Measurements from ENCODE around the gene DNAH17.
A peak's percentile ranks its signal among the peaks of the same experiment; 100 is the strongest.
"Not testable (repeated sequence)": the region's sequence is repeated elsewhere in the genome, so short reads cannot be mapped to it uniquely, and the experiment has no call there.

The DNAH17 gene

GRCh38 chr17:78474614-78475146 lies 102.5 kb downstream of the DNAH17 start:
- DNase-seq, result peak; percentile 41

- DNase-seq, result no peak
These were observed 103.1 kb downstream of the DNAH17 start for GRCh38 chr17:78473951-78474613.

DNA sequence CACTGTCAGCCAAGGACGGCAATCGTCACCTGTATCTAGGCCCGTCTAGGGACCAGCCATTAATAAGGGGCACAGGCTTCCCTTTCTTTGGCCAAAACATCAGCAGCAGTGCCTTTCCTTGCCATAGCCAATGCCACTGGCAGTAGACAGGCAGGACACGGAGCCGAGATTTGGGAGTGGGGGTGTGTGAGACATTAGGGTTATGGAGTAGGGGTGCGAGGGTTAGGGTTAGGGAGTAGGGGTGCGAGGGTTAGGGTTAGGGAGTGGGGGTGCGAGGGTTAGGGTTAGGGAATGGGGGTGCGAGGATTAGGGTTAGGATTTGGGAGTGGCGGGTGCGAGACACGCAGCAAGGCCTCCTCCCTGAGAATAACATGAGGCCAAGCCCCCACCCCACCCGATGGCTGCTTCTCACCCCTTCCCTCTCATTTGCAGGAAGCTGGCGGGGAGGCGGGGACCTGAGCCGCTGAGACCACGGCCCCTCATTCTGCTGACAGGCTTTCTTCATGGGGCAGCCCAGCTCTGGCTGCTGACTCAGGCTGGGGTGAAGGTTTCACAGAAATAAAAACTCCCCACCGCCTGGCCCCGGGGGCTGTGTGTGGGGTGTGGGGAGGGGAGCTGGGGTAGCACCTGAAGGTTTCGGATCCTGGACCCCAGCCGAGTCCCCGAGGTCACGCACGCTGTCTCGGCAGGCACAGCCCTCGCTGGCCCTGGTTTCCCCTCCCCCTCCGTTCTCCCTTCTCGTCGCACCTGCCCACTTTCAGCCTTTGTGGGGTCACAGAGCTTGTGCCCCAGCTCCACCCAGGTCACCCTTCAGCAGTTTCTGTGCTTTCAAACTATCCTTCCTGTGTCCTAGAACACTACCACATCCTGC lies 104.9 kb downstream of the DNAH17 start:
- no peak for DNase-seq

DNA sequence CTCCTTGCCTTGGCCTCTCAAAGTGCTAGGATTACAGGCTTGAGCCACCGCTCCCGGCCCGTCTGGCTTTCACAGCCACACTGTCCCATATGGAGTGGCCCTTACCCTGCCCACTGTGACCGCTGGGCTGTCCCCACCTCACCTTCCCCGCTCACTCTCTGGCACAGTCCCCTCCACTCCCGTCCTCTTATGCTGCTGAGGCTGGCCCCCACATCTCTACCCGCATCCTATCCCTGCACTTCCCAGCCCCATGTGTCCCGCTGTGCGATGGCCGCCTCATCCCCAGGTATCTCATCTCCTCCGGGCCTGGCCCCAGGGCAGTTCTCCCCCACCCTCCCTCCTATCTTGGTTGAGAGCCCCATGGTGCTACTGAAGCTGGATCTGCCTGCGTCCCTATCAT lies 105.6 kb downstream of the DNAH17 start:
- no peak for DNase-seq

GRCh38 chr17:78469443-78469842 lies 107.8 kb downstream of the DNAH17 start:
- DNase-seq, result no peak

- DNase-seq, result no peak
These were observed 108.8 kb downstream of the DNAH17 start for GRCh38 chr17:78468366-78468765.

DNA sequence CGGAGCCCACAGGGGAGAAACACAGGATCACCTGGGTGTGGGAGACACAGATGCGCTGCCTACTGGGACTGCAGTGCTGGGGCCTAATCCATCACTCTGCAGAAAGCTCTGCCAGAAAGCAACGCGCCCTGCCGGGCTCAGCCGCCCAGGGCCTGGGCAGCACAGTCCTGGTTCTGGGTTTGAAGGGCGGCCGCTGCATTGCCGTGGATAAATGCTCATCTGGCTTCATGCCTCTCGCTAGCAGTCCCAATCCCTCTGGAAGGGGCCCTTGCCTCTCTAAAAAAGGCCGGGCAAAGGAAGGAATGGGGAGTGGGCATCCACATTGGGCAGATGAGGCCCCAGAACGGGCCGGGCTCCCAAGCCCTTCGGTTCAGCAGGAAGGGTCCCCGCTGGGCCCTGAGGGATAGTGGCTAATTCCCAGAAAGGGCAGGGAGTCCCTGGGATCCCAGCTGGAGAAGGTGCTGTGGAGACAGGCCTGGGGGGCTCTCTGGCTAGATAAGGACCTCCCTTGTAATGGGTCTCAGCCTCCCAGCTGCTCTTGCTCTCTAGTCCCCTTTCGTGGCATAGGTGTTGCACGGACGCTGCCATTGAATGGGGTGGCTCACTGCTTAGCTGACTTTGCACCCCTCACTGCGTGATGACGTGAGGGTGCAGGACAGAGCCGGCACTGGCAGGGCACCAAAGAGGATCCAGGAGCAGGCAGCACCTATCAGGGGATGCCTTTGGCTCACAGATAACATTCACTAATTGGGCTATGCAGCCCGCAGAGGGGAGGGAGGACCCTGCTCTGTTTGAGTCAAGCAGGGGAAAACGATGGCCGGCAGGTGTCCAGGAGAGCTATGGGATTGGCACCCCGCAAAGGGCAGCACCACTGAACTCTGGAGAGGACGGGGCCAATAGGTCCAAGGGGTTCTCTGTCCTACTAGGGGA lies 110.1 kb downstream of the DNAH17 start:
- no peak for DNase-seq

DNA sequence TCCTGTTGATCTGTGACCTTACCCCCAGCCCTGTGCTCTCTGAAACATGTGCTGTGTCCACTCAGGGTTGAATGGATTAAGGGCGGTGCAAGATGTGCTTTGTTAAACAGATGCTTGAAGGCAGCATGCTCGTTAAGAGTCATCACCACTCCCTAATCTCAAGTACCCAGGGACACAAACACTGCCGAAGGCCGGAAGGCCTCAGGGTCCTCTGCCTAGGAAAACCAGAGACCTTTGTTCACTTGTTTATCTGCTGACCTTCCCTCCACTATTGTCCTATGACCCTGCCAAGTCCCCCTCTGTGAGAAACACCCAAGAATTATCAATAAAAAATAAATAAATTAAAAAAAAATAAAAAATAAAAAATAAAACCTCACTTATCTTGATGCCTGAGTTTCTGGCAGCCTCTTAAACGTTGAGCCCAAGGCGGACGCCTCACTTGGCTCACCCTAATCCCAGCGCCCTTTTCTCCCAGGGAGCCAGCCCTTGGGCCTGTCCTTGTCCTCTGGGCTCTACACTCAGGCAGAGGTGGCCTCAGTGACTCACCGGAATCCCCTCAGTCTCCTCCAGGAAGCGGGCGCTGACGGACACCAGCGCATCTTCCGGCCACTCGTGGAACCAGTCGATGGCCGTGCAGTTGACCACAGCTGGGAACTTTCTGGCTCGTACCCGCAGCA lies 110.9 kb downstream of the DNAH17 start:
- not testable (repeated sequence) for DNase-seq

DNA sequence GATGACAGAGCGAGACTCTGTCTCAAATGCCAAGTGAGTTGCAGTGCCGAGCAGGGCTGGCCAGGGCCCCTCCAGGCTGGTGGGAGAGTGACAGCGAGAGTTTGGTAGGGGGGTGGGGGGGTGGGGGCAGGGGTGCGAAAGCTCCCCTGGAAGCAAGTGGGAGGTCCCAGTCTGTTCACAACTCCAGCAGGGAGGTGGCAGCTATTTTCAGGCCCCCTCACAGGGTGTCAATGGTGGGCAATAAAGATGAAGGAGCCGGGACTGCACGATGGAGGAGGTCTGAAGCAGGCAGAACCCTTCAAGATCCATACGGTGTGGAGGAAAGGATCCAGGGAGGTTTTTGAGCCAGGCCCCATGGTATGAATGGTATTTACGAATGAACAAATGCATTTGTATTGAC lies 115.0 kb downstream of the DNAH17 start:
- DNase-seq, result no peak

- no peak for DNase-seq
These were observed 115.5 kb downstream of the DNAH17 start for GRCh38 chr17:78461799-78462053.

DNA sequence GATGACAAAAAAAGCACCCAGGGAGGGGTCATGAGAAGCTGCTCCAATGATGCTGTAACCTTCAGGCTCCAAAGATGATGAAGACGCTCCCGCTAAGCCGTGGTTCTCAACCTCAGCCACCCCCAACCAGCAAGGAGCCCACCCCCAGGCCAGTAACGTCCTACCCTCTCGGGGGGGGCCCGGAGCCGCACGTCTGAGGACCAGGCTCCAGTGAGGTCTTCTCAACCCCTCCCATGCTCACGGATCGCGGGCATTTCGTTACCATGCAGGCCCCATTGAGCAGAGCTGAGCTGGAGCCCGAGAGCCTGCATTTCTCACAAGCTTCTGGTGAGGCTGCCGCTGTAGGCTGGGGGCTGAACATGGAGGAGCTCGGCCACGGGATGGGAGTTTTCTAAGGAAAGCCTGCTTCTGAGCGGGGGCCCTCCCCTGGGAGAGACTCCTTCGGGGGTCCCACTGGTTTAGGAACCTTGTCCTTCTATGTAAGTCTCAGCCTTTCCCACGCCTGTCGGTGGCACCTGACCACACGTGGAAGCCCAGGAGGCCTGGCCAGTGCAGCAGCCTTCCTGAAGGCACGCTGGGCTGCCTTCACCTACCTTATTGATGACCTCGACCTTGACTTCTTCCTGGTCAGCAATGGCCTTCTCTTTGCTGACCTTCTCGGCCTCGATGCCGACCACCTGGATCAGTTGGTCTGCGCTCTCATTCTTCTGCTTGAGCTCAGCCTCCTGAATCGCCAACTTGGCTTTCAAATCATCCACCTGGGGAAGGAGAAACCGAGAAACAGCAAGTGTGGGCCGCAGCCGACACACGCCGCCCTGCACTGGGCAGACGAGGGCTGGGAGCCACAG lies 116.0 kb downstream of the DNAH17 start:
- DNase-seq, result no peak

- DNase-seq, result no peak
These were observed 117.0 kb downstream of the DNAH17 start for GRCh38 chr17:78460176-78460675.

GRCh38 chr17:78459696-78460095 lies 117.5 kb downstream of the DNAH17 start:
- no peak for DNase-seq

DNA sequence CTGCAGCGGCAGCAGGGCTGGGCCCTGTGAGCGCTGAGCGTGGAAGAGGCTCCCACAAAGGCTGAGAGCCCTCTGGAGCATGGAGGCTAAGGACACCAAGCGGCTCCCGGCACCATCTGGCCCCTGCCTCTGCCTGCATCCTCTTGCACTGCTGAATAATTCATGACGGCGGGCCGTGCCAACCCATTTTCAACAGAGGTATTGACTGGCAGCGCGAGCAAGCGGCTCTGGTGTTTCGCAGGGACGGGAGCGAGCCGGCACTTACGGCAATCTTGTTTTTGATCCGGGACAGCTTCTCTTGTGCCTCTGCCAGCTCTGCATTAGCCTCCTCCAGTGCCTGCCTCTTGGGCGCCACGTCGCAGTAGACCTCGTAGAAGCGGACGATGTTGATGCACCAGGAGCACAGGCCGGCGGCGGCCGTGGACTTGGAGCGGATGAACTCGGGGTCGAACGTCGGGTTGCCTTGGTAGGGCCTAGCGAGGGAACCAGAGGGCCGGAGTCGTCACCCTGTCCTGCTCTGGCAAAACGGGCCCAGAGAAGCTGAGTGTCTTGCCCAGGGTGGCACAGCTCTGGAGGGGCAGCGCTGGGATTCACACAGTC lies 118.4 kb downstream of the DNAH17 start:
- DNase-seq, result no peak

DNA sequence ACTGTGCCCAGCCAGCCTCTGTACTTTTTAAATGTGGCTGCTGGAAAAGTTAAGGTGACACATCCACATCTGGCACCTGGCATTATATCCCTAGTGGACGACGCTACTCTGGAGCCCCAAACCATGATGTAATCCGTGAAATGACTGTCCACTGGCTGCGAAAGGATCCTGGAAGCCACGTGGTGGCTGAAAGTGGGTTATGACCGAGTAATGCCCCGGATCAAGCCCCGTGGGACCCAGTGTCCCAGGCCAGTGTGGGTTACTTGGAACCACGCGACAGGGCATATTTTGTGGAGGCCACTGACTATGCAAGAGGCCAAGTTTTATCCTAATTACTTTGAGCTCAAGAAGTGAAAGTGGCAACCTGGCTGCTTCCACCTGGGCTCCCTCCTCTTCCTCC lies 119.1 kb downstream of the DNAH17 start:
- DNase-seq, result no peak

DNA sequence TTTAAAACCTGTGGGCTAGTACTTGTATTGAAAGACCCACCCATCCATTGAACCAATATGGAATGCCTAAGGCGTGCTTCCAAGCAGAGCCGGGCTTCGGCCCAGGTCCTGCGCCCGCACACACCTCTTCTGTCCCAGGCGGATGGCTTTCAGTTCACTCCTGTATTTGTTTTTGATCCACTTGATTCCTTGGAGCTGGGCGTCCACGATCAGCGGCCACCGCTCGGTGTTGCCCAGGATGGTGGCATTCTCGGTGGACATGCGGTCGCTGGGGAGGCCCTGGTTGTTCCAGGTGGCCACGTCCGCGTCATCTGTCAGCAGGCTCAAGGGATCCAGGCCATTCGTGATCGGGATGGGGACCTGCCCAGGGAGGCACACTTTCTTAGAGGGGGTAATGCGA lies 122.8 kb downstream of the DNAH17 start:
- DNase-seq, result no peak

DNA sequence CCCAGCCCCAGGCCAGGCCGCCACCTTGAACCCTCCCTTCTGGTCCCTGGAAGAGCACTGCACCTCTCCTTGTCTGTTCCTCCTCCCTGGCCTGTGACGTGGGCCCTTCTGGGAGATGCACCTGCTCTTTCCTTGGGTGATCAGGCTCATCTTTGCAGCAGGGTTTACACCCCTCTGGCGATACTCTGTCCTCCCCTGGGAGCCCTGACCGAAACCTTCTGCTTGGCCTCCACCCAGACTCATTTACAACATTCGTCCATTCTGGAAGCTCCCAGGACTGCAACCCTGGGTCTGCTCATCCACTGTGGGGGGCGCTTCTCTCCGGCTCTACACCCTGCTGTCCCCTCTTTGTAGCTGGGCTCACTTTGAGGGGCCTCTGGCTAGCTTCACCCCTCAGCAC lies 125.4 kb downstream of the DNAH17 start:
- DNase-seq, result no peak

GRCh38 chr17:78450696-78451345 lies 126.4 kb downstream of the DNAH17 start:
- no peak for DNase-seq

DNA sequence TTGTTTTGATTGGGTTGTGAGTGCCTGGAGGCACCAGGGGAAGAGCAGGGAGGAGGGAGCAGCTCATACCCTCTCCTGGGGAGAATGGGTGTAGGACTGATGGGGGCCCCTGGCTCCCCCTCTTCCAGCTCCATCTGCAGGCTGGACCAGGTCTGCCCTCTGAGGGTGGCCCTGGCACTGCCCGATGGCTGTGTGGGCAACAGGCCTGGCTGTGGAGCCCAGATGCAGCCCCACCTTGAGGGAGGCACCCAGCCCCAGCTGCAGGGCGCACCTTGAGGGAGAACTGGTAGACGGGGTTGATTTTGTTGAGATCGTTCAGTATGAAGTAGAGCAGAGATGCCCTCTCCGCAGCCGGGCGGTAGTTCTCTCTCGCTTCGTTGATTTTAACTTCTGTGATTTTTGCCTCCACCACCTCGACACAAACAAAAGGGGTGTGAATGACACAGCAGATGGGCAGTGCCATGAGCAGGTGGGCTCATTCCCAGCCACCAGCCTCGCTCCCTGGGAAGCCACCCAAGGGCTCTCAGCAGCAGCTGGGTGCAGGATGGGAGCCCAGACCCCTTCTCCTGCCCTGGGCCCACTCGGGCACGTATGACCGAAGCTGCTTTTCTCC lies 127.1 kb downstream of the DNAH17 start:
- no peak for DNase-seq

GRCh38 chr17:78448356-78448993 lies 128.7 kb downstream of the DNAH17 start:
- DNase-seq, result no peak
